Smooth muscle cell of the pulmonary artery (primary cell): ENCODE data around the gene PCMT1. TPM values are rescaled to one million over a fixed set of nuclear protein-coding genes. Genes with fewer than 3 reads are reported as not detected.

Experiments used
- total RNA-seq: library from RNA; depleted of rRNA; stranded (reverse); fragments of >200 nt; gene quantifications from 2 replicates; pipeline ENCODE4 v1.2.3, GENCODE V29; 2014

The PCMT1 gene
- total RNA-seq: 80.2 and 104 TPM in 2 replicates

GRCh38 chr6:149749594-149750135, at the start of gene PCMT1:
TSS of gene PCMT1 (plus strand) at chr6:149749741. CDS start at chr6:149749902, 161 bp downstream.

GRCh38 chr6:149717588-149718458, 31.7 kb upstream of the PCMT1 start, which contains the start of gene LATS1:
TSS of gene LATS1 (minus strand) at chr6:149718101. CDS start at chr6:149702126, 15,975 bp downstream.

DNA sequence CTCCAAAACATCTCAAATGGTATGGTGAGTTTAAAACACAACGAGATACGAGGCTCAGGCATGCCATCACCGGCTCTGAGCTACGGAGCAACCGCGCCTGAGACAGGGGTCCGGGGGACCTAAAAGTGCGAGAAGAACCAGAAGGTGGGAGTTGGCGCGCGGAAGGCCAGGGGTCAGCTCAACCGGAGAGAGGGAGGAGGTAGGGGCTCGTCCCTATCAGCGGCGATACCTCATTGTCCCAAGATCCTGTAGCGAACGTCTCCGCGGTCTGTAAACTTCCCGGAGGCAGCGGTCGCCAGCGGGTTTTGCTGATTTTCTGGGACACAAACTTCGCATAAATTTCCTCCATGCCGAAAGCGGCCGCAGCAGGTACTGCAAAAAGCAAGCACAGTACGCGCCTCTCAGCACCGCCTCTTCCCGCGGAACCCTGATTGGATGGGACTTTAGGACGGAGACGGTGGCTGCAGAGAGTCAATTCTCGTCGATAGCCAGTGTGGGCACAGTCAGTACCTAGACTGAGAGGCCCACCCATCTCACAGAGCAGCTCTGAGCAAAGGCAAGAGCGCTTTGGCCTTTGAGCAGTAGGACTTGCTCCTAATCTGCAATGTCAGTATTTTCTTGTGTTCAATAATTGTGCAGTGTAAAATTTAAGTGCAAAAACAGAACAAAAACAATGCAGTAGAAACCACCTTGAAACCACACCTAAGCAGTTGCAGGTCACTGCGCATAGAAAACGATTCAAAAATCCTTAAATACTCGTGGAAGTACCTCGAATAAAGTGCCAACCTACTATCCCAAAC, 3.2 kb upstream of the PCMT1 start, which contains the start of gene NUP43:
TSS of gene NUP43 (minus strand) at position 383 of the 800 bp plus-strand sequence. CDS start at position 349, 34 bp downstream.

Other genes with a start within 250 kb of the PCMT1 start
- gene PPIL4, start 203.7 kb upstream of the PCMT1 start, total RNA-seq: 26.5 and 32.4 TPM in 2 replicates
- 70.2 and 94.7 TPM in 2 replicates for gene GINM1, start 183.4 kb upstream of the PCMT1 start, total RNA-seq
- gene KATNA1, start 101.0 kb upstream of the PCMT1 start, total RNA-seq: 20.5 and 22.8 TPM in 2 replicates
- 12.7 and 14.1 TPM in 2 replicates for gene LATS1, start 31.6 kb upstream of the PCMT1 start, total RNA-seq
- 16.0 and 17.6 TPM in 2 replicates for gene NUP43, start 3.2 kb upstream of the PCMT1 start, total RNA-seq
- 66.3 and 90.1 TPM in 2 replicates for gene LRP11, start 114.6 kb downstream of the PCMT1 start, total RNA-seq
- gene RAET1E, start 148.4 kb downstream of the PCMT1 start, total RNA-seq: 0.17 and 0.26 TPM in 2 replicates
- 1.6 and 1.7 TPM in 2 replicates for gene RAET1G, start 173.4 kb downstream of the PCMT1 start, total RNA-seq
- 4.9 and 14.9 TPM in 2 replicates for gene ULBP2, start 192.3 kb downstream of the PCMT1 start, total RNA-seq
- 0.07 and 0.17 TPM in 2 replicates for gene ULBP1, start 214.2 kb downstream of the PCMT1 start, total RNA-seq